HepG2 (cell line): ENCODE data around the gene MED9. TPM values are rescaled to one million over a fixed set of nuclear protein-coding genes. Genes with fewer than 3 reads are reported as not detected.

Experiments
- ATAC-seq: fragments of 200-7000 bp; cut with Tn5 transposase; 3 replicates; pipeline ENCODE4 v1.9.1; 2020; ENCODE audit warnings: mild to moderate bottlenecking, moderate library complexity
- BruUV-seq: library from RNA; stranded (reverse); fragments of 400-500 nt; replicated peaks from 2 replicates; lab custom pipeline; 2021; lab: Mats Ljungman, UMichigan
- CTCF ChIA-PET: fragments of 300-600 bp; formaldehyde crosslinking; extraction: SDS; loops from one replicate; lab custom pipeline; 2021; ENCODE audit warnings: low total read pairs, inconsistent platforms, low intra/inter-chr PET ratio; lab: Yijun Ruan, JAX
- POLR2A ChIA-PET: fragments of 350-600 bp; sonication (Branson Sonifier 250); formaldehyde crosslinking; loops from one replicate; lab custom pipeline; 2020; ENCODE audit warnings: antibody characterized with exemption, inconsistent platforms; lab: Yijun Ruan, JAX
- DNase-seq: peaks from one replicate; pipeline ENCODE4 v3.0.0-alpha.2; 2015; ENCODE audit warnings: low spot score
- FAIRE-seq: peaks from 3 replicates; lab custom pipeline; 2011; peaks lifted over from hg19 to GRCh38; lab: Jason Lieb, UNC
- H2AFZ ChIP-seq: one replicate; pipeline ENCODE4 v1.6.1; 2011; ENCODE audit warnings: low read length, inconsistent platforms
- H3K27ac ChIP-seq: fragments of 300-600 bp; 3 replicates; pipeline ENCODE4 v1.8.0; 2011; ENCODE audit warnings: mixed run types, mild to moderate bottlenecking, mixed read lengths, low read length, inconsistent platforms; ENCODE audit not compliant: insufficient read depth; ENCODE audit errors: extremely low read length
- H3K27me3 ChIP-seq, 2 experiments: fragments of 200-600 bp in 1 of 2; 2 replicates in 1 of 2; 3 replicates in 1 of 2; pipeline versions ENCODE4 v1.6.0 to v1.8.0; 2011; ENCODE audit warnings: low read length in 2 of 2, mild to moderate bottlenecking in 2 of 2, moderate library complexity in 2 of 2, inconsistent platforms in 1 of 2; ENCODE audit not compliant: insufficient read depth in 2 of 2, control insufficient read depth in 1 of 2
- H3K36me3 ChIP-seq, 2 experiments: fragments of 200-600 bp in 1 of 2; replicated peaks in 1 of 2; 2 replicates in 1 of 2; 3 replicates in 1 of 2; pipeline versions ENCODE4 v1.5.1 to v1.8.0; 2011; ENCODE audit warnings: low read length in 2 of 2, inconsistent platforms in 1 of 2; ENCODE audit not compliant: insufficient read depth in 2 of 2, control insufficient read depth in 1 of 2
- H3K4me1 ChIP-seq: 2 replicates; pipeline ENCODE4 v1.5.1; 2012; ENCODE audit warnings: low read length, inconsistent platforms; ENCODE audit not compliant: insufficient read depth
- H3K4me2 ChIP-seq: 2 replicates; pipeline ENCODE4 v1.6.0; 2011; ENCODE audit warnings: low read depth, low read length, inconsistent platforms
- H3K4me3 ChIP-seq, 3 experiments: fragments of 200-600 bp in 1 of 3; sonication (generic), shearing (Covaris generic) in 1 of 3; replicated peaks in 1 of 3; 2 replicates each; pipeline ENCODE4 v1.5.1; 2011 to 2016; ENCODE audit warnings: low read length in 3 of 3, inconsistent platforms in 2 of 3, low read depth in 2 of 3, mild to moderate bottlenecking in 2 of 3, control low read depth in 1 of 3, mixed read lengths in 1 of 3; ENCODE audit not compliant: insufficient read depth in 1 of 3
- H3K79me2 ChIP-seq: one replicate; pipeline ENCODE4 v1.6.1; 2011; ENCODE audit warnings: low read length, inconsistent platforms; ENCODE audit not compliant: insufficient read depth
- H3K9ac ChIP-seq: 2 replicates; pipeline ENCODE4 v1.6.0; 2011; ENCODE audit warnings: mild to moderate bottlenecking, low read depth, low read length, inconsistent platforms; ENCODE audit not compliant: insufficient read depth
- H3K9me3 ChIP-seq: 2 replicates; pipeline ENCODE4 v1.5.1; 2012; ENCODE audit warnings: mild to moderate bottlenecking, low read length
- H4K20me1 ChIP-seq: 2 replicates; pipeline ENCODE4 v1.6.0; 2011; ENCODE audit warnings: inconsistent platforms, mild to moderate bottlenecking, low read length, moderate library complexity; ENCODE audit not compliant: insufficient read depth
- HNRNPL ChIP-seq: fragments of 200-400 bp; formaldehyde crosslinking; IDR thresholded peaks from 2 replicates; pipeline ENCODE4 v1.6.1; 2017; ENCODE audit warnings: mild to moderate bottlenecking, low read depth, low read length
- MTA1 ChIP-seq: sonication (generic); formaldehyde crosslinking; IDR thresholded peaks from 2 replicates; pipeline ENCODE4 v1.4.0; 2020; ENCODE audit warnings: missing genetic modification reagents, mild to moderate bottlenecking, borderline replicate concordance
- YEATS4 ChIP-seq: sonication (generic); formaldehyde crosslinking; IDR thresholded peaks from 2 replicates; pipeline ENCODE4 v1.4.0; 2020; ENCODE audit warnings: missing genetic modification reagents, borderline replicate concordance
- ZNF605 ChIP-seq: sonication (generic); formaldehyde crosslinking; IDR thresholded peaks from 2 replicates; pipeline ENCODE4 v1.8.0; 2022; ENCODE audit warnings: mild to moderate bottlenecking, missing genetic modification reagents
- ZNF841 ChIP-seq: sonication (generic); formaldehyde crosslinking; IDR thresholded peaks from 2 replicates; pipeline ENCODE4 v1.8.1; 2023; ENCODE audit warnings: missing genetic modification reagents, borderline replicate concordance
- WGBS: methylation state at CpG from one replicate; pipeline ENCODE4 v1.1.6; 2017; ENCODE audit warnings: low lambda C conversion rate; 5-methylcytosine and 5-hydroxymethylcytosine counted together
- in situ Hi-C: cut with HindIII; loops from 2 replicates; pipeline ENCODE4 v1.10.0; 2017; ENCODE audit warnings: low pct_unique_long_range_greater_than_20kb; ENCODE audit not compliant: extremely low pct_ligation_motif_present
- intact Hi-C: fragments of 100-400 bp; cut with micrococcal nuclease; formaldehyde crosslinking; loops from one replicate; pipeline ENCODE4 v1.10.0; 2022; ENCODE audit not compliant: unreplicated experiment
- polyA plus RNA-seq, 8 experiments: library from polyadenylated mRNA; depleted of rRNA in 3 of 8; stranded (reverse) in 7 of 8; unstranded in 1 of 8; fragments of >200 nt; fragmentation: Illumina TruSeq in 4 of 8; extraction: Trizol in 4 of 8; gene quantifications; 2 replicates each; pipeline versions ENCODE4 v1.2.1 to v1.2.3, GENCODE V29; 2011 to 2016; ENCODE audit warnings: low read depth in 4 of 8, missing spikeins in 1 of 8, mixed read lengths in 1 of 8; ENCODE audit not compliant: insufficient read depth in 1 of 8
- total RNA-seq, 5 experiments: library from RNA; depleted of rRNA; stranded (reverse); fragments of >200 nt; fragmentation: Illumina TruSeq; extraction: Trizol; gene quantifications; 2 replicates each; pipeline ENCODE4 v1.2.3, GENCODE V29; 2016; ENCODE audit warnings: low read depth in 1 of 5
- TF ChIP-seq, protein P1 (sequence below): sonication (generic); formaldehyde crosslinking; IDR thresholded peaks from 2 replicates; pipeline ENCODE4 v1.5.1; 2020; ENCODE audit warnings: mild to moderate bottlenecking, missing genetic modification reagents, moderate library complexity
- TF ChIP-seq, protein P2 (sequence below): sonication (generic); formaldehyde crosslinking; IDR thresholded peaks from 2 replicates; pipeline ENCODE4 v1.4.0; 2020; ENCODE audit warnings: missing genetic modification reagents

Gene MED9
- total and polyA plus RNA-seq, 2 of the 13 experiments (the other 11 are each of a cell fraction or from before 2014, with no cell fraction given) = 11.9 to 15.1 TPM

DNA sequence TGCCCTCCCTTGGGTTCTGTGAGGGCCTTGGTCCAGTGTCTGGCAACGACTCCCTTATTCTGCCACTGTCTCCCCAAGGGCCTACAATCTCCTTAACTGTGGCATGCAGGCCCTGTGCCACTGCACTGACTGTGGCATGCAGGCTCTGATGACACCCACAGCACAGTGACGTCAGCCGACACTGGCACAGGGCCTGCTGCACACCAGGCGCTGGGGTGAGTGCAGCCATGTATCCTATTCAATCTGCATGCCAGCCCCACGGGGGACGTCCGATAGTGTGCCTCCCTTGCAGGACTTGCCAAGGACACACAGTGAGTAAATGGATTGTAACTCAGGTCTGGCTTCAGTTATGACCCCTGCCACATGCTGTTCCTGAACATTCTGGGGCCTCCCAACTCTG lies 59.2 kb downstream of the MED9 start:
- no peak overlapping the region for H3K4me3 ChIP-seq
- no peaks in the 10 kb centered on the region for H3K9me3 ChIP-seq
- H3K4me1 ChIP-seq = peaks cover 73% of the 10 kb centered on the region
- FAIRE-seq = no peak
- no peak for DNase-seq
- ChIA-PET CTCF (no interaction called here), POLR2A (interaction anchor here (1.5 kb wide), 1 partner anchor 36 kb away, joined by 3 read pairs; no protein-coding TSS in a partner anchor)
- no peaks in the 10 kb centered on the region for H3K36me3 ChIP-seq
- ATAC-seq = no peak
- no peak overlapping the region for H3K9ac ChIP-seq
- intact Hi-C loops = loop anchor here (5.0 kb wide), 1 partner anchor 36 kb away; no protein-coding TSS in a partner anchor
- no peak overlapping the region for H3K27ac ChIP-seq
- WGBS = 80% methylated on average over 7 of the region's 7 CpGs
- no peak overlapping the region for H3K4me2 ChIP-seq
- in situ Hi-C loops = no loop called here
- H3K27me3 ChIP-seq = no peaks in the 10 kb centered on the region
- TF ChIP-seq, protein P1, sequence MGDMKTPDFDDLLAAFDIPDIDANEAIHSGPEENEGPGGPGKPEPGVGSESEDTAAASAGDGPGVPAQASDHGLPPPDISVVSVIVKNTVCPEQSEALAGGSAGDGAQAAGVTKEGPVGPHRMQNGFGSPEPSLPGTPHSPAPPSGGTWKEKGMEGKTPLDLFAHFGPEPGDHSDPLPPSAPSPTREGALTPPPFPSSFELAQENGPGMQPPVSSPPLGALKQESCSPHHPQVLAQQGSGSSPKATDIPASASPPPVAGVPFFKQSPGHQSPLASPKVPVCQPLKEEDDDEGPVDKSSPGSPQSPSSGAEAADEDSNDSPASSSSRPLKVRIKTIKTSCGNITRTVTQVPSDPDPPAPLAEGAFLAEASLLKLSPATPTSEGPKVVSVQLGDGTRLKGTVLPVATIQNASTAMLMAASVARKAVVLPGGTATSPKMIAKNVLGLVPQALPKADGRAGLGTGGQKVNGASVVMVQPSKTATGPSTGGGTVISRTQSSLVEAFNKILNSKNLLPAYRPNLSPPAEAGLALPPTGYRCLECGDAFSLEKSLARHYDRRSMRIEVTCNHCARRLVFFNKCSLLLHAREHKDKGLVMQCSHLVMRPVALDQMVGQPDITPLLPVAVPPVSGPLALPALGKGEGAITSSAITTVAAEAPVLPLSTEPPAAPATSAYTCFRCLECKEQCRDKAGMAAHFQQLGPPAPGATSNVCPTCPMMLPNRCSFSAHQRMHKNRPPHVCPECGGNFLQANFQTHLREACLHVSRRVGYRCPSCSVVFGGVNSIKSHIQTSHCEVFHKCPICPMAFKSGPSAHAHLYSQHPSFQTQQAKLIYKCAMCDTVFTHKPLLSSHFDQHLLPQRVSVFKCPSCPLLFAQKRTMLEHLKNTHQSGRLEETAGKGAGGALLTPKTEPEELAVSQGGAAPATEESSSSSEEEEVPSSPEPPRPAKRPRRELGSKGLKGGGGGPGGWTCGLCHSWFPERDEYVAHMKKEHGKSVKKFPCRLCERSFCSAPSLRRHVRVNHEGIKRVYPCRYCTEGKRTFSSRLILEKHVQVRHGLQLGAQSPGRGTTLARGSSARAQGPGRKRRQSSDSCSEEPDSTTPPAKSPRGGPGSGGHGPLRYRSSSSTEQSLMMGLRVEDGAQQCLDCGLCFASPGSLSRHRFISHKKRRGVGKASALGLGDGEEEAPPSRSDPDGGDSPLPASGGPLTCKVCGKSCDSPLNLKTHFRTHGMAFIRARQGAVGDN (CRISPR knock-in tag) = peak; percentile 34; the same call in 1 of the 2 replicates
- 0 out of 2 replicates have a peak, but pooled peaks have one; percentile 58 for TF ChIP-seq HNRNPL
- no peak for TF ChIP-seq ZNF605
- H4K20me1 ChIP-seq = peaks cover 4% of the 10 kb centered on the region; the same call in 1 of the 2 replicates
- no TSS peak for BruUV-seq
- no peaks in the 10 kb centered on the region for H3K79me2 ChIP-seq
- H2AFZ ChIP-seq = no peak overlapping the region

DNA sequence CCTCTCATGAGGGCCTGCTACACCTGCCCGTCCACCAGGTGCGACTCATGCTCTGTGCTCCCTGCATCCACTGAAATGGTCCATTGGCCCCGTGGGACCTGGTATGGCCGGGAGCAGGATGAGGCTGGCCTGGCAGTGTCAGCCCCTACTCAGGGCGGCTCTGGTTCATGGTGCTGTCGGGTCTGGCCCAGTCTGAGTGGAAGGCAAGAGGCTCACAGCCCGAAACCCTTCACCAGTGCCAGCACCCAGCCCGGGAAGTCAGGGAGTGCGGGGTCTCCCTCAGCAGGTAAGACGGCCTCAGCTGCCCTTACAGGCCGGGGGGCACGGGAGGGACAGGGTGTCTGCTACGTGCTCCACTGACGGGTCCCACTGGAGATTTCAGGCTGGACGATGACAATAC lies 59.9 kb downstream of the MED9 start:
- DNase-seq (no peak), ATAC-seq (no peak), FAIRE-seq (no peak)
- 94% methylated on average over 6 of the region's 15 CpGs for WGBS
- no peaks in the 10 kb centered on the region for H3K27me3 ChIP-seq
- H4K20me1 ChIP-seq = peaks cover 4% of the 10 kb centered on the region; the same call in 1 of the 2 replicates
- BruUV-seq = no TSS peak
- ChIA-PET POLR2A (interaction anchor here (1.0 to 1.5 kb wide), 2 partner anchors 35 to 41 kb away, joined by 3 read pairs; partner anchors contain the start of gene RASD1), CTCF (no interaction called here)
- no peak overlapping the region for H3K27ac ChIP-seq
- no peak overlapping the region for H3K4me2 ChIP-seq
- no peaks in the 10 kb centered on the region for H3K79me2 ChIP-seq
- no peak overlapping the region for H3K9ac ChIP-seq
- peaks cover 75% of the 10 kb centered on the region for H3K4me1 ChIP-seq
- no peak overlapping the region for H3K4me3 ChIP-seq
- no peaks in the 10 kb centered on the region for H3K9me3 ChIP-seq
- intact Hi-C loops (loop anchor here (5.0 kb wide), 1 partner anchor 36 kb away; no protein-coding TSS in a partner anchor), in situ Hi-C loops (no loop called here)
- H2AFZ ChIP-seq = no peak overlapping the region
- H3K36me3 ChIP-seq = no peaks in the 10 kb centered on the region
- TF ChIP-seq MTA1 (peak; percentile 37; the same call in 1 of the 2 replicates), YEATS4 (CRISPR knock-in tag) (no peak), ZNF841 (CRISPR knock-in tag) (no peak)
- TF ChIP-seq, protein P2, sequence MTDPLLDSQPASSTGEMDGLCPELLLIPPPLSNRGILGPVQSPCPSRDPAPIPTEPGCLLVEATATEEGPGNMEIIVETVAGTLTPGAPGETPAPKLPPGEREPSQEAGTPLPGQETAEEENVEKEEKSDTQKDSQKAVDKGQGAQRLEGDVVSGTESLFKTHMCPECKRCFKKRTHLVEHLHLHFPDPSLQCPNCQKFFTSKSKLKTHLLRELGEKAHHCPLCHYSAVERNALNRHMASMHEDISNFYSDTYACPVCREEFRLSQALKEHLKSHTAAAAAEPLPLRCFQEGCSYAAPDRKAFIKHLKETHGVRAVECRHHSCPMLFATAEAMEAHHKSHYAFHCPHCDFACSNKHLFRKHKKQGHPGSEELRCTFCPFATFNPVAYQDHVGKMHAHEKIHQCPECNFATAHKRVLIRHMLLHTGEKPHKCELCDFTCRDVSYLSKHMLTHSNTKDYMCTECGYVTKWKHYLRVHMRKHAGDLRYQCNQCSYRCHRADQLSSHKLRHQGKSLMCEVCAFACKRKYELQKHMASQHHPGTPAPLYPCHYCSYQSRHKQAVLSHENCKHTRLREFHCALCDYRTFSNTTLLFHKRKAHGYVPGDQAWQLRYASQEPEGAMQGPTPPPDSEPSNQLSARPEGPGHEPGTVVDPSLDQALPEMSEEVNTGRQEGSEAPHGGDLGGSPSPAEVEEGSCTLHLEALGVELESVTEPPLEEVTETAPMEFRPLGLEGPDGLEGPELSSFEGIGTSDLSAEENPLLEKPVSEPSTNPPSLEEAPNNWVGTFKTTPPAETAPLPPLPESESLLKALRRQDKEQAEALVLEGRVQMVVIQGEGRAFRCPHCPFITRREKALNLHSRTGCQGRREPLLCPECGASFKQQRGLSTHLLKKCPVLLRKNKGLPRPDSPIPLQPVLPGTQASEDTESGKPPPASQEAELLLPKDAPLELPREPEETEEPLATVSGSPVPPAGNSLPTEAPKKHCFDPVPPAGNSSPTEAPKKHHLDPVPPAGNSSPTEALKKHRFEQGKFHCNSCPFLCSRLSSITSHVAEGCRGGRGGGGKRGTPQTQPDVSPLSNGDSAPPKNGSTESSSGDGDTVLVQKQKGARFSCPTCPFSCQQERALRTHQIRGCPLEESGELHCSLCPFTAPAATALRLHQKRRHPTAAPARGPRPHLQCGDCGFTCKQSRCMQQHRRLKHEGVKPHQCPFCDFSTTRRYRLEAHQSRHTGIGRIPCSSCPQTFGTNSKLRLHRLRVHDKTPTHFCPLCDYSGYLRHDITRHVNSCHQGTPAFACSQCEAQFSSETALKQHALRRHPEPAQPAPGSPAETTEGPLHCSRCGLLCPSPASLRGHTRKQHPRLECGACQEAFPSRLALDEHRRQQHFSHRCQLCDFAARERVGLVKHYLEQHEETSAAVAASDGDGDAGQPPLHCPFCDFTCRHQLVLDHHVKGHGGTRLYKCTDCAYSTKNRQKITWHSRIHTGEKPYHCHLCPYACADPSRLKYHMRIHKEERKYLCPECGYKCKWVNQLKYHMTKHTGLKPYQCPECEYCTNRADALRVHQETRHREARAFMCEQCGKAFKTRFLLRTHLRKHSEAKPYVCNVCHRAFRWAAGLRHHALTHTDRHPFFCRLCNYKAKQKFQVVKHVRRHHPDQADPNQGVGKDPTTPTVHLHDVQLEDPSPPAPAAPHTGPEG (CRISPR knock-in tag) = no peak
